Chondrocyte (in vitro differentiated cells): ENCODE results near the gene RHBDF1. TPM values are rescaled to one million over a fixed set of nuclear protein-coding genes. Genes with fewer than 3 reads are reported as not detected.
"Not testable (repeated sequence)": the region's sequence is repeated elsewhere in the genome, so short reads cannot be mapped to it uniquely, and the experiment has no call there.

Experiments
- DNase-seq: peaks from one replicate; pipeline ENCODE4 v3.0.0; 2021; ENCODE audit warnings: mixed read lengths, low spot score
- H3K27ac Mint-ChIP-seq: one replicate; pipeline ENCODE4 v1.8.0; 2021; ENCODE audit warnings: mild to moderate bottlenecking, moderate library complexity, mixed read lengths; ENCODE audit not compliant: unreplicated experiment
- H3K27me3 Mint-ChIP-seq: 2 replicates; pipeline ENCODE4 v1.8.0; 2021; ENCODE audit warnings: low read depth, mixed read lengths
- H3K36me3 Mint-ChIP-seq: 2 replicates; pipeline ENCODE4 v1.8.0; 2021; ENCODE audit warnings: low read depth, mixed read lengths
- H3K4me1 Mint-ChIP-seq: 2 replicates; pipeline ENCODE4 v1.8.0; 2021; ENCODE audit warnings: low read depth, mild to moderate bottlenecking, mixed read lengths
- H3K4me3 Mint-ChIP-seq: one replicate; pipeline ENCODE4 v1.8.0; 2021; ENCODE audit warnings: mild to moderate bottlenecking, moderate library complexity, mixed read lengths; ENCODE audit not compliant: unreplicated experiment
- H3K9me3 Mint-ChIP-seq: 2 replicates; pipeline ENCODE4 v1.8.0; 2021; ENCODE audit warnings: low read depth, mixed read lengths
- CTCF ChIP-seq: fragments of 200-600 bp; sonication (generic); IDR thresholded peaks from 2 replicates; pipeline ENCODE4 v1.5.0; 2021; ENCODE audit warnings: antibody characterized with exemption, mild to moderate bottlenecking, moderate library complexity
- total RNA-seq: library from RNA; stranded (reverse); gene quantifications from 3 replicates; pipeline ENCODE4 v1.2.1, GENCODE V29; 2021

Gene RHBDF1
- total RNA-seq, 1 donor from 2014 or later = 55.5 TPM

- H3K36me3 Mint-ChIP-seq = peaks cover 10% of the 10 kb centered on the region
- H3K27ac Mint-ChIP-seq = no peak overlapping the region
- no peaks in the 10 kb centered on the region for H3K4me1 Mint-ChIP-seq
- no peak overlapping the region for H3K4me3 Mint-ChIP-seq
- DNase-seq = no peak
- no peak for TF ChIP-seq CTCF
- no peaks in the 10 kb centered on the region for H3K27me3 Mint-ChIP-seq
- no peaks in the 10 kb centered on the region for H3K9me3 Mint-ChIP-seq
These were observed 30.9 kb downstream of the RHBDF1 start for GRCh38 chr16:41439-42068.

GRCh38 chr16:38941-39892, 33.2 kb downstream of the RHBDF1 start:
- H3K27me3 Mint-ChIP-seq = no peaks in the 10 kb centered on the region
- DNase-seq = no peak
- H3K36me3 Mint-ChIP-seq = peaks cover 8% of the 10 kb centered on the region
- no peak for TF ChIP-seq CTCF
- no peak overlapping the region for H3K4me3 Mint-ChIP-seq
- H3K27ac Mint-ChIP-seq = no peak overlapping the region
- H3K9me3 Mint-ChIP-seq = no peaks in the 10 kb centered on the region
- no peaks in the 10 kb centered on the region for H3K4me1 Mint-ChIP-seq

- not testable (repeated sequence) for DNase-seq, H3K4me3 Mint-ChIP-seq, H3K27ac Mint-ChIP-seq, H3K4me1 Mint-ChIP-seq, H3K27me3 Mint-ChIP-seq, H3K9me3 Mint-ChIP-seq, H3K36me3 Mint-ChIP-seq
These were observed 34.2 kb downstream of the RHBDF1 start for GRCh38 chr16:38206-38605.

GRCh38 chr16:37511-37910, 34.9 kb downstream of the RHBDF1 start:
- no peak overlapping the region for H3K4me3 Mint-ChIP-seq
- no peak overlapping the region for H3K27ac Mint-ChIP-seq
- no peaks in the 10 kb centered on the region for H3K27me3 Mint-ChIP-seq
- H3K36me3 Mint-ChIP-seq = peaks cover 5% of the 10 kb centered on the region
- DNase-seq = no peak
- TF ChIP-seq CTCF = no peak
- no peaks in the 10 kb centered on the region for H3K4me1 Mint-ChIP-seq
- no peaks in the 10 kb centered on the region for H3K9me3 Mint-ChIP-seq

GRCh38 chr16:36336-36984, 36.0 kb downstream of the RHBDF1 start:
- no peaks in the 10 kb centered on the region for H3K9me3 Mint-ChIP-seq
- no peaks in the 10 kb centered on the region for H3K27me3 Mint-ChIP-seq
- H3K4me3 Mint-ChIP-seq = no peak overlapping the region
- H3K27ac Mint-ChIP-seq = no peak overlapping the region
- no peak for TF ChIP-seq CTCF
- DNase-seq = no peak
- H3K4me1 Mint-ChIP-seq = no peaks in the 10 kb centered on the region
- no peaks in the 10 kb centered on the region for H3K36me3 Mint-ChIP-seq
